ENCODE results near the gene LPXN.
A peak's percentile ranks its signal among the peaks of the same experiment; 100 is the strongest.
"Not testable (repeated sequence)": the region's sequence is repeated elsewhere in the genome, so short reads cannot be mapped to it uniquely, and the experiment has no call there.

Gene LPXN

GRCh38 chr11:58578635-58579191 lies 3.1 kb upstream of the LPXN start, which contains the start of gene ZFP91:
ZFP91 (plus strand) TSS chr11:58579063; CDS start chr11:58579282, 219 bp downstream.
- DNase-seq: peak; percentile 91

GRCh38 chr11:58578136-58578634 lies 2.5 kb upstream of the LPXN start:
- DNase-seq: peak; percentile 96

GRCh38 chr11:58577555-58578135 lies 2.0 kb upstream of the LPXN start:
- DNase-seq: no peak

- DNase-seq: no peak
Observed at GRCh38 chr11:58576887-58577471, 1.3 kb upstream of the LPXN start.

GRCh38 chr11:58574881-58575280 lies 775 bp downstream of the LPXN start:
- no peak for DNase-seq

GRCh38 chr11:58573451-58574104 lies 2.1 kb downstream of the LPXN start:
- no peak for DNase-seq

- DNase-seq: not testable (repeated sequence)
Observed at GRCh38 chr11:58572906-58573305, 2.8 kb downstream of the LPXN start.

GRCh38 chr11:58567889-58568512 lies 7.7 kb downstream of the LPXN start:
- DNase-seq: no peak

- no peak for DNase-seq
Observed at GRCh38 chr11:58564231-58564630, 11.4 kb downstream of the LPXN start.

- DNase-seq: no peak
Observed at GRCh38 chr11:58562375-58562800, 13.3 kb downstream of the LPXN start.

- no peak for DNase-seq
Observed at GRCh38 chr11:58561394-58562098, 14.1 kb downstream of the LPXN start.

GRCh38 chr11:58560842-58561241 lies 14.8 kb downstream of the LPXN start:
- DNase-seq: no peak

GRCh38 chr11:58549644-58550043 lies 26.0 kb downstream of the LPXN start:
- no peak for DNase-seq

- no peak for DNase-seq
Observed at GRCh38 chr11:58546841-58547240, 28.8 kb downstream of the LPXN start.

GRCh38 chr11:58531865-58532341 lies 43.8 kb downstream of the LPXN start:
- no peak for DNase-seq

GRCh38 chr11:58530236-58530635 lies 45.4 kb downstream of the LPXN start:
- no peak for DNase-seq

GRCh38 chr11:58527429-58527828 lies 48.2 kb downstream of the LPXN start:
- no peak for DNase-seq

GRCh38 chr11:58526721-58527120 lies 48.9 kb downstream of the LPXN start:
- no peak for DNase-seq

- DNase-seq: no peak
Observed at GRCh38 chr11:58525037-58525614, 50.5 kb downstream of the LPXN start.

- no peak for DNase-seq
Observed at GRCh38 chr11:58524232-58525036, 51.2 kb downstream of the LPXN start.

- DNase-seq: no peak
Observed at GRCh38 chr11:58513747-58514367, 61.8 kb downstream of the LPXN start.
